ENCODE results near the gene SOBP. TPM values are rescaled to one million over a fixed set of nuclear protein-coding genes. Genes with fewer than 3 reads are reported as not detected.

The SOBP gene
- total and polyA plus RNA-seq, 2 donors (not counting 1 experiment from before 2014, with no cell fraction given): 0.82 to 1.5 TPM

- Mint-ChIP-seq H3K27ac (no peak overlapping the region), H3K27me3 (peaks cover 3% of the 10 kb centered on the region), H3K4me1 (peaks cover 9% of the 10 kb centered on the region), H3K4me3 (no peak overlapping the region), H3K9me3 (ENCODE audit: insufficient read depth) (no peaks in the 10 kb centered on the region)
- TF ChIP-seq CTCF (IDR thresholded peaks at IDR 0.05) (no peak), EZH2 (IDR thresholded peaks at IDR 0.05; ENCODE audit: borderline replicate concordance, insufficient read depth, low read depth, low read length, poor library complexity, severe bottlenecking) (no peak)
- ATAC-seq (ENCODE audit: low read depth) (no peak), DNase-seq (no peak)
- WGBS (ENCODE audit: insufficient coverage): no CpG with 5 or more reads among the region's 4 CpGs
- Histone ChIP-seq H3K4me3 (ENCODE audit: control extremely low read depth in 1 of 5, extremely low read depth in 1 of 5, insufficient read depth in 1 of 5, low read depth in 2 of 5, low read length in 4 of 5) (no peak overlapping the region), H2AFZ (ENCODE audit: insufficient read depth, low read depth, low read length, poor library complexity, severe bottlenecking) (no peak overlapping the region), H3K27me3 (replicated peaks in 1 of 4; ENCODE audit: control extremely low read depth in 1 of 4, control insufficient read depth in 3 of 4, insufficient read depth in 4 of 4, low read length in 3 of 4) (no peaks in the 10 kb centered on the region), H3K4me2 (replicated peaks; ENCODE audit: low read depth, low read length, poor library complexity, severe bottlenecking) (no peak overlapping the region), H3K9me3 (ENCODE audit: control extremely low read depth in 1 of 3, control insufficient read depth in 2 of 3, insufficient read depth in 1 of 3, low read length in 2 of 3) (no peaks in the 10 kb centered on the region), H3K79me2 (ENCODE audit: control insufficient read depth, insufficient read depth, low read length) (no peaks in the 10 kb centered on the region), H3K36me3 (replicated peaks in 1 of 2; ENCODE audit: control extremely low read depth in 1 of 2, control insufficient read depth in 1 of 2, extremely low read depth in 1 of 2, insufficient read depth in 2 of 2, low read length in 1 of 2) (no peaks in the 10 kb centered on the region), H3K4me1 (ENCODE audit: control insufficient read depth in 2 of 2, insufficient read depth in 2 of 2, low read length in 2 of 2) (peaks cover 0 to 7% of the 10 kb centered on the region in 2 donors), H4K20me1 (ENCODE audit: control insufficient read depth, insufficient read depth, low read length, poor library complexity, severe bottlenecking) (no peaks in the 10 kb centered on the region), H3K9ac (ENCODE audit: low read length) (no peak overlapping the region), H3K27ac (ENCODE audit: low read length in 2 of 2) (no peak overlapping the region)
- ChIA-PET POLR2A (no interaction called here), CTCF (interaction anchor here (1.2 kb wide), 1 partner anchor 17 kb away, joined by 3 read pairs; no protein-coding TSS in a partner anchor)
- intact Hi-C loops (cut with micrococcal nuclease): no loop called here
These were observed 116.5 kb downstream of the SOBP start for GRCh38 chr6:107606407-107606806.

- no peak overlapping the region for H3K27ac Mint-ChIP-seq
- no peak overlapping the region for H3K4me3 Mint-ChIP-seq
- Histone ChIP-seq H3K4me2 (replicated peaks; ENCODE audit: low read depth, low read length, poor library complexity, severe bottlenecking) (no peak overlapping the region), H3K4me3 (ENCODE audit: control extremely low read depth in 1 of 5, extremely low read depth in 1 of 5, insufficient read depth in 1 of 5, low read depth in 2 of 5, low read length in 4 of 5) (no peak overlapping the region), H3K9me3 (ENCODE audit: control extremely low read depth in 1 of 3, control insufficient read depth in 2 of 3, insufficient read depth in 1 of 3, low read length in 2 of 3) (no peaks in the 10 kb centered on the region), H3K9ac (ENCODE audit: low read length) (no peak overlapping the region), H3K4me1 (ENCODE audit: control insufficient read depth in 2 of 2, insufficient read depth in 2 of 2, low read length in 2 of 2) (peaks cover 0 to 7% of the 10 kb centered on the region in 2 donors), H3K79me2 (ENCODE audit: control insufficient read depth, insufficient read depth, low read length) (no peaks in the 10 kb centered on the region), H2AFZ (ENCODE audit: insufficient read depth, low read depth, low read length, poor library complexity, severe bottlenecking) (no peak overlapping the region), H3K36me3 (replicated peaks in 1 of 2; ENCODE audit: control extremely low read depth in 1 of 2, control insufficient read depth in 1 of 2, extremely low read depth in 1 of 2, insufficient read depth in 2 of 2, low read length in 1 of 2) (no peaks in the 10 kb centered on the region), H3K27me3 (replicated peaks in 1 of 4; ENCODE audit: control extremely low read depth in 1 of 4, control insufficient read depth in 3 of 4, insufficient read depth in 4 of 4, low read length in 3 of 4) (no peaks in the 10 kb centered on the region), H4K20me1 (ENCODE audit: control insufficient read depth, insufficient read depth, low read length, poor library complexity, severe bottlenecking) (no peaks in the 10 kb centered on the region), H3K27ac (ENCODE audit: low read length in 2 of 2) (no peak overlapping the region)
- H3K4me1 Mint-ChIP-seq: peaks cover 9% of the 10 kb centered on the region
- ChIA-PET POLR2A (no interaction called here), CTCF (interaction anchor here (1.2 kb wide), 1 partner anchor 16 kb away, joined by 3 read pairs; no protein-coding TSS in a partner anchor)
- ATAC-seq (ENCODE audit: low read depth) (no peak), DNase-seq (no peak)
- intact Hi-C loops (cut with micrococcal nuclease): no loop called here
- WGBS (ENCODE audit: insufficient coverage): no CpG with 5 or more reads among the region's 4 CpGs
- no peaks in the 10 kb centered on the region for H3K9me3 Mint-ChIP-seq (ENCODE audit: insufficient read depth)
- peaks cover 3% of the 10 kb centered on the region for H3K27me3 Mint-ChIP-seq
- TF ChIP-seq EZH2 (IDR thresholded peaks at IDR 0.05; ENCODE audit: borderline replicate concordance, insufficient read depth, low read depth, low read length, poor library complexity, severe bottlenecking) (no peak), CTCF (IDR thresholded peaks at IDR 0.05) (no peak)
These were observed 117.2 kb downstream of the SOBP start for GRCh38 chr6:107607116-107607515.
